Astrocyte of the spinal cord (primary cell): ENCODE measurements around the gene LRP10.

Experiments
- DNase-seq: peaks from one replicate; pipeline ENCODE4 v3.0.0; 2011; ENCODE audit warnings: low read depth, low spot score
- H3K4me3 ChIP-seq: 2 replicates; pipeline ENCODE4 v1.5.1; 2011; ENCODE audit warnings: low read depth, mild to moderate bottlenecking, low read length, moderate library complexity
- in situ Hi-C: cut with HindIII; loops from 2 replicates; pipeline ENCODE4 v1.10.0; 2017; ENCODE audit warnings: low sequenced_read_pairs
- TF ChIP-seq, protein P1 (sequence below): IDR thresholded peaks from 2 replicates; pipeline ENCODE4 v1.5.1; 2012; ENCODE audit warnings: low read depth, mild to moderate bottlenecking, low read length, inconsistent platforms

LRP10 gene

GRCh38 chr14:22870811-22871223, 723 bp upstream of the LRP10 start:
- DNase-seq, result no peak
- in situ Hi-C loops, result no loop called here
- H3K4me3 ChIP-seq, result peak overlapping the region; percentile 76
- TF ChIP-seq, protein P1, sequence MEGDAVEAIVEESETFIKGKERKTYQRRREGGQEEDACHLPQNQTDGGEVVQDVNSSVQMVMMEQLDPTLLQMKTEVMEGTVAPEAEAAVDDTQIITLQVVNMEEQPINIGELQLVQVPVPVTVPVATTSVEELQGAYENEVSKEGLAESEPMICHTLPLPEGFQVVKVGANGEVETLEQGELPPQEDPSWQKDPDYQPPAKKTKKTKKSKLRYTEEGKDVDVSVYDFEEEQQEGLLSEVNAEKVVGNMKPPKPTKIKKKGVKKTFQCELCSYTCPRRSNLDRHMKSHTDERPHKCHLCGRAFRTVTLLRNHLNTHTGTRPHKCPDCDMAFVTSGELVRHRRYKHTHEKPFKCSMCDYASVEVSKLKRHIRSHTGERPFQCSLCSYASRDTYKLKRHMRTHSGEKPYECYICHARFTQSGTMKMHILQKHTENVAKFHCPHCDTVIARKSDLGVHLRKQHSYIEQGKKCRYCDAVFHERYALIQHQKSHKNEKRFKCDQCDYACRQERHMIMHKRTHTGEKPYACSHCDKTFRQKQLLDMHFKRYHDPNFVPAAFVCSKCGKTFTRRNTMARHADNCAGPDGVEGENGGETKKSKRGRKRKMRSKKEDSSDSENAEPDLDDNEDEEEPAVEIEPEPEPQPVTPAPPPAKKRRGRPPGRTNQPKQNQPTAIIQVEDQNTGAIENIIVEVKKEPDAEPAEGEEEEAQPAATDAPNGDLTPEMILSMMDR, result no peak

- peak; percentile 90 for DNase-seq
- peak overlapping the region; percentile 76 for H3K4me3 ChIP-seq
- in situ Hi-C loops, result no loop called here
- TF ChIP-seq, protein P1, result peak; percentile 99
Measured at GRCh38 chr14:22872033-22872832, 693 bp downstream of the LRP10 start.

DNA sequence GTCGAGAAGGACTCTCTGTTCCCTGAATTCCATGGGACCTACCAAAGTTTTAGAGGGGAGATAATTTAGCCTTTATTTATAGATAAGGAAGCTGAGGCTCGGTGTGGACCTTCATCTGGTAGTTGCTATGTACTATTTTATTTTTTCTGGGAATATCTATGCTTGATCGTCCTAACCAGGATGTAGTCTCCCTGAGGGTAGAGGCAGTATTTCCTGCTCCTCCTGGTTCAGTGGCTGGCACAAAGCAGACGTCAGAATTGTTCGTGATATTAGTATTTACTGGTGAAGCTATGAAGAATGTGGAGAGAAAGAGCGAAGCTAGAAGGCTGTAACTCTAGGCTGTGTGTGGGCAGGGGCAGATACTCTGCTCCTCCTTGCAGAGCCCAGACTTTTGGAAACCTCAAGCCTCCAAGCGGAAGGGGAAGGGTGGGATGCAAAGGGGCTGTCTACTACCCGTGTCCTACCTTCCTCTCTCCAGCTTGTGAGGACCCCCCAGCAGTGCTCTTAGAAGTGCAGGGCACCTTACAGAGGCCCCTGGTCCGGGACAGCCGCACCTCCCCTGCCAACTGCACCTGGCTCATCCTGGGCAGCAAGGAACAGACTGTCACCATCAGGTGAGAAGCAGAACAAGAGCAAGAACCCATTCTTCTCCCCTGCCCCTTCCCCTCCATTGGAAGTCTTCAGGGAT, 1.4 kb downstream of the LRP10 start:
- TF ChIP-seq, protein P1, result no peak
- DNase-seq, result no peak
- peak overlapping the region; percentile 76 for H3K4me3 ChIP-seq
- in situ Hi-C loops, result no loop called here

- no peak for DNase-seq
- in situ Hi-C loops, result no loop called here
- H3K4me3 ChIP-seq, result no peak overlapping the region
- TF ChIP-seq, protein P1, result no peak
Measured at GRCh38 chr14:22875003-22875747, 3.6 kb downstream of the LRP10 start.

- DNase-seq, result no peak
- in situ Hi-C loops, result no loop called here
- no peak overlapping the region for H3K4me3 ChIP-seq
- TF ChIP-seq, protein P1, result no peak
Measured at GRCh38 chr14:22875748-22876319, 4.3 kb downstream of the LRP10 start.

DNA sequence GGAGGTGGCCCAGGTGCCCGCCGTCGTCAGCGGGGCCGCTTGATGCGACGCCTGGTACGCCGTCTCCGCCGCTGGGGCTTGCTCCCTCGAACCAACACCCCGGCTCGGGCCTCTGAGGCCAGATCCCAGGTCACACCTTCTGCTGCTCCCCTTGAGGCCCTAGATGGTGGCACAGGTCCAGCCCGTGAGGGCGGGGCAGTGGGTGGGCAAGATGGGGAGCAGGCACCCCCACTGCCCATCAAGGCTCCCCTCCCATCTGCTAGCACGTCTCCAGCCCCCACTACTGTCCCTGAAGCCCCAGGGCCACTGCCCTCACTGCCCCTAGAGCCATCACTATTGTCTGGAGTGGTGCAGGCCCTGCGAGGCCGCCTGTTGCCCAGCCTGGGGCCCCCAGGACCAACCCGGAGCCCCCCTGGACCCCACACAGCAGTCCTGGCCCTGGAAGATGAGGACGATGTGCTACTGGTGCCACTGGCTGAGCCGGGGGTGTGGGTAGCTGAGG, 5.5 kb downstream of the LRP10 start:
- no peak overlapping the region for H3K4me3 ChIP-seq
- TF ChIP-seq, protein P1, result no peak
- DNase-seq, result no peak
- in situ Hi-C loops, result no loop called here
